HFFc6 (cell line): ENCODE data around the gene NPNT. TPM values are rescaled to one million over a fixed set of nuclear protein-coding genes. Genes with fewer than 3 reads are reported as not detected.

ENCODE experiments used
- DNase-seq: peaks from one replicate; pipeline ENCODE4 v3.0.0-alpha.2; 2018
- H3K27ac Mint-ChIP-seq: 2 replicates; pipeline ENCODE4 v1.8.0; 2020; ENCODE audit warnings: mild to moderate bottlenecking, mixed read lengths
- H3K27me3 Mint-ChIP-seq: 2 replicates; pipeline ENCODE4 v1.8.0; 2021; ENCODE audit warnings: mild to moderate bottlenecking, moderate library complexity, mixed read lengths; ENCODE audit not compliant: insufficient read depth
- H3K36me3 Mint-ChIP-seq: 2 replicates; pipeline ENCODE4 v1.8.0; 2021; ENCODE audit warnings: low read depth, mixed read lengths
- H3K4me1 Mint-ChIP-seq: 2 replicates; pipeline ENCODE4 v1.8.0; 2020; ENCODE audit warnings: low read depth, mixed read lengths
- H3K4me3 Mint-ChIP-seq: 2 replicates; pipeline ENCODE4 v1.8.0; 2020; ENCODE audit warnings: mild to moderate bottlenecking, moderate library complexity, mixed read lengths
- H3K9me3 Mint-ChIP-seq: 2 replicates; pipeline ENCODE4 v1.8.0; 2020; ENCODE audit warnings: mild to moderate bottlenecking, mixed read lengths
- CTCF ChIP-seq: fragments of 200-600 bp; sonication (generic); IDR thresholded peaks from 2 replicates; pipeline ENCODE4 v1.5.0; 2021; ENCODE audit warnings: antibody characterized with exemption, mild to moderate bottlenecking
- total RNA-seq, 6 experiments: library from RNA; stranded (reverse); fragmentation: NEBNext Ultra II Directional; extraction: Animal tissue kit (Norgen Biotek cat#: 25700); gene quantifications; 2 replicates in 1 of 6; 3 replicates in 5 of 6; pipeline ENCODE4 v1.2.3, GENCODE V29; 2021

NPNT gene
- total RNA-seq, 6 experiments from 2014 or later: not detected

GRCh38 chr4:105923497-105924238, 28.4 kb downstream of the NPNT start:
- H3K9me3 Mint-ChIP-seq: no peaks in the 10 kb centered on the region
- H3K27me3 Mint-ChIP-seq: no peaks in the 10 kb centered on the region; the same call in 1 of the 2 replicates
- H3K36me3 Mint-ChIP-seq: no peaks in the 10 kb centered on the region
- H3K4me1 Mint-ChIP-seq: no peaks in the 10 kb centered on the region
- H3K4me3 Mint-ChIP-seq: no peak overlapping the region
- no peak overlapping the region for H3K27ac Mint-ChIP-seq
- DNase-seq: no peak
- TF ChIP-seq CTCF: no peak

GRCh38 chr4:105924341-105924740, 29.1 kb downstream of the NPNT start:
- no peaks in the 10 kb centered on the region for H3K9me3 Mint-ChIP-seq
- H3K4me3 Mint-ChIP-seq: no peak overlapping the region
- H3K36me3 Mint-ChIP-seq: no peaks in the 10 kb centered on the region
- TF ChIP-seq CTCF: no peak
- no peaks in the 10 kb centered on the region; the same call in 1 of the 2 replicates for H3K27me3 Mint-ChIP-seq
- no peaks in the 10 kb centered on the region for H3K4me1 Mint-ChIP-seq
- no peak for DNase-seq
- H3K27ac Mint-ChIP-seq: no peak overlapping the region

GRCh38 chr4:105930698-105931097, 35.4 kb downstream of the NPNT start:
- Mint-ChIP-seq H3K4me3 (no peak overlapping the region), H3K4me1 (no peaks in the 10 kb centered on the region), H3K36me3 (no peaks in the 10 kb centered on the region), H3K27ac (no peak overlapping the region), H3K27me3 (peaks cover 3% of the 10 kb centered on the region; the same call in 1 of the 2 replicates), H3K9me3 (no peaks in the 10 kb centered on the region)
- no peak for TF ChIP-seq CTCF
- no peak for DNase-seq

- TF ChIP-seq CTCF: no peak
- H3K9me3 Mint-ChIP-seq: no peaks in the 10 kb centered on the region
- no peak overlapping the region for H3K27ac Mint-ChIP-seq
- no peaks in the 10 kb centered on the region for H3K4me1 Mint-ChIP-seq
- H3K36me3 Mint-ChIP-seq: no peaks in the 10 kb centered on the region
- no peak overlapping the region for H3K4me3 Mint-ChIP-seq
- DNase-seq: no peak
- H3K27me3 Mint-ChIP-seq: peaks cover 3% of the 10 kb centered on the region; the same call in 1 of the 2 replicates
Observed at GRCh38 chr4:105933083-105933482, 37.8 kb downstream of the NPNT start.

GRCh38 chr4:105934386-105934785, 39.1 kb downstream of the NPNT start:
- H3K36me3 Mint-ChIP-seq: no peaks in the 10 kb centered on the region
- no peak overlapping the region for H3K27ac Mint-ChIP-seq
- H3K27me3 Mint-ChIP-seq: peaks cover 5% of the 10 kb centered on the region; the same call in 1 of the 2 replicates
- no peaks in the 10 kb centered on the region for H3K9me3 Mint-ChIP-seq
- H3K4me1 Mint-ChIP-seq: no peaks in the 10 kb centered on the region
- H3K4me3 Mint-ChIP-seq: no peak overlapping the region
- no peak for DNase-seq
- TF ChIP-seq CTCF: no peak
